ENCODE results near the gene USP4. TPM values are rescaled to one million over a fixed set of nuclear protein-coding genes. Genes with fewer than 3 reads are reported as not detected.
A peak's percentile ranks its signal among the peaks of the same experiment; 100 is the strongest.
"Not testable (repeated sequence)": the region's sequence is repeated elsewhere in the genome, so short reads cannot be mapped to it uniquely, and the experiment has no call there.

Gene USP4
- total and polyA plus RNA-seq, 8 donors: 17.7 to 37.1 (median 22.9) TPM

DNA sequence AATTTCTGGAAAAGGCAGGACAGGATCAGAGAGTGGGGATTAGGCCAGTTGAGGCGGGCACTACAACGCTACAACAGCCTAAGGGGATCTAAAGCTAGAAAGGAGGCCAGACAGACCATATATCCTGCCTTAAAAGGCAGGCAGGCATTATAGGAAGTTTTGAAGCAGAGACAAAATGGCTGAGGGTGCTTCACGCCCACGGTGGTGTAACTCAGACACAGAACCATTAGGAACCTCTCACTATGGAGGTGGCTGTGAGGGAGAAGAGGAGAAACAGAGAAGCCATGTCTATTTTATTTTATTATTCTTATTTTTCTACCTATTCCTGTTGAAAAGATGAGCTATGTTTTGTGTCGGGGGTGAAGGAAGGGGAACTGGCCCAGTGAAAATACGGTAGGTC, 2.1 kb upstream of the USP4 start:
- Histone ChIP-seq H3K27me3 (no peaks in the 10 kb centered on the region), H3K4me3 (no peak overlapping the region), H3K4me1 (peaks cover 0 to 16% (median 0%) of the 10 kb centered on the region in 3 donors), H3K27ac (no peak overlapping the region), H3K9me3 (no peaks in the 10 kb centered on the region), H3K36me3 (no peaks in the 10 kb centered on the region)
- FAIRE-seq (no peak), ATAC-seq (no peak), DNase-seq (no peak)
- no peak for TF ChIP-seq CTCF (IDR thresholded peaks at IDR 0.05)
- 89 to 94% methylated on average over 6 of the region's 6 CpGs for WGBS, 2 donors
- intact Hi-C loops (cut with DNase I): no loop called here

GRCh38 chr3:49339581-49339940, 292 bp downstream of the USP4 start:
- DNase-seq: peak in 4 of 6 donors; percentile 32 to 71 (median 56)
- 1% methylated on average over 17 of the region's 17 CpGs for WGBS, 2 donors
- Histone ChIP-seq H3K9me3 (no peaks in the 10 kb centered on the region), H3K27ac (peak overlapping the region; percentile 71 to 96 (median 87)), H3K4me3 (peak overlapping the region; percentile 52 to 92 (median 77)), H3K27me3 (no peaks in the 10 kb centered on the region), H3K4me1 (peaks cover 0 to 16% (median 0%) of the 10 kb centered on the region in 3 donors), H3K36me3 (peaks cover 0 to 7% (median 3%) of the 10 kb centered on the region in 3 donors)
- no peak for TF ChIP-seq CTCF (IDR thresholded peaks at IDR 0.05)
- ATAC-seq: peak in 2 of 4 donors; percentile 5 to 11
- no peak for FAIRE-seq
- intact Hi-C loops (cut with DNase I): no loop called here

- no peak for ATAC-seq
- Histone ChIP-seq H3K27me3 (no peaks in the 10 kb centered on the region), H3K27ac (no peak overlapping the region), H3K4me1 (peaks cover 0 to 9% (median 0%) of the 10 kb centered on the region in 3 donors), H3K36me3 (peaks cover 0 to 22% (median 9%) of the 10 kb centered on the region in 3 donors), H3K9me3 (no peaks in the 10 kb centered on the region), H3K4me3 (no peak overlapping the region)
- 88 to 90% methylated on average over 5 of the region's 5 CpGs for WGBS, 2 donors
- no peak for FAIRE-seq
- TF ChIP-seq CTCF (IDR thresholded peaks at IDR 0.05): no peak
- intact Hi-C loops (cut with DNase I): no loop called here
- no peak for DNase-seq
These were observed 5.8 kb downstream of the USP4 start for GRCh38 chr3:49333916-49334633.

GRCh38 chr3:49333091-49333490, 6.8 kb downstream of the USP4 start:
- peaks cover 0 to 22% (median 9%) of the 10 kb centered on the region in 3 donors for H3K36me3 ChIP-seq
- no peaks in the 10 kb centered on the region for H3K9me3 ChIP-seq
- H3K27ac ChIP-seq: no peak overlapping the region
- peaks cover 0 to under 1% (median 0%) of the 10 kb centered on the region in 3 donors for H3K4me1 ChIP-seq
- intact Hi-C loops (cut with DNase I): no loop called here
- H3K27me3 ChIP-seq: no peaks in the 10 kb centered on the region
- DNase-seq (no peak), ATAC-seq (peak in 1 of 4 donors; percentile 37), FAIRE-seq (no peak)
- WGBS, 2 donors: 90 to 100% methylated on average over 3 of the region's 3 CpGs
- no peak overlapping the region for H3K4me3 ChIP-seq
- no peak for TF ChIP-seq CTCF (IDR thresholded peaks at IDR 0.05)

- no peak overlapping the region for H3K27ac ChIP-seq
- H3K4me1 ChIP-seq: no peaks in the 10 kb centered on the region
- DNase-seq (no peak), ATAC-seq (no peak), FAIRE-seq (no peak)
- H3K36me3 ChIP-seq: peaks cover 6 to 47% (median 13%) of the 10 kb centered on the region in 3 donors
- H3K27me3 ChIP-seq: no peaks in the 10 kb centered on the region
- no peak for TF ChIP-seq CTCF (IDR thresholded peaks at IDR 0.05)
- intact Hi-C loops (cut with DNase I): no loop called here
- H3K4me3 ChIP-seq: no peak overlapping the region
- 87 to 88% methylated on average over 4 of the region's 4 CpGs for WGBS, 2 donors
- no peaks in the 10 kb centered on the region for H3K9me3 ChIP-seq
These were observed 10.7 kb downstream of the USP4 start for GRCh38 chr3:49329186-49329585.

DNA sequence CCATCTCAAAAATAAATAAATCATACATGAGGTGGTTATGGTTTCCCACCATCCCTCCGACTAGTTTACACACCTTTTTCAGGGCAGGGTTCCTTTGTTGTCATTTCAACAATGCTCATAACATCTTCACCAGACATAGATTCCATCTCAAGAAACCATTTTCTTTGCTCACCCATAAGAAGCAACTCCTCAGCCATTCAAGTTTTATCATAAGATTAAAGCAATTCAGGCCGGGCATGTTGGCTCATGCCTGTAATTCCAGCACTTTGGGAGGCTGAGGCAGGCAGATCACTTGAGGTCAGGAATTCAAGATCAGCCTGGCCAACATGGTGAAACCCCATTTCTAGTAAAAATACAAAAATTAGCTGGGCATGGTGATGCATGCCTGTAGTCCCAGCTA, 11.5 kb downstream of the USP4 start:
- peaks cover 6 to 40% (median 11%) of the 10 kb centered on the region in 3 donors for H3K36me3 ChIP-seq
- H3K27me3 ChIP-seq; H3K4me1 ChIP-seq; ATAC-seq; DNase-seq; FAIRE-seq; intact Hi-C loops (cut with DNase I); H3K9me3 ChIP-seq; H3K27ac ChIP-seq; H3K4me3 ChIP-seq: not testable (repeated sequence)
- 78 to 80% methylated on average over 2 of the region's 2 CpGs for WGBS, 2 donors
